CD4-positive, alpha-beta T cell treated with Interleukin-6 at 100 ng/mL for 8 hours (primary cell): Measurements from ENCODE around the gene ANKIB1.
"Not testable (repeated sequence)": the region's sequence is repeated elsewhere in the genome, so short reads cannot be mapped to it uniquely, and the experiment has no call there.

Experiments used
- DNase-seq: peaks from one replicate; pipeline ENCODE4 v3.0.0-alpha.2; 2020; ENCODE audit warnings: mixed read lengths, low spot score

Gene ANKIB1

GRCh38 chr7:92325858-92326257 lies 80.1 kb downstream of the ANKIB1 start:
- no peak for DNase-seq

DNA sequence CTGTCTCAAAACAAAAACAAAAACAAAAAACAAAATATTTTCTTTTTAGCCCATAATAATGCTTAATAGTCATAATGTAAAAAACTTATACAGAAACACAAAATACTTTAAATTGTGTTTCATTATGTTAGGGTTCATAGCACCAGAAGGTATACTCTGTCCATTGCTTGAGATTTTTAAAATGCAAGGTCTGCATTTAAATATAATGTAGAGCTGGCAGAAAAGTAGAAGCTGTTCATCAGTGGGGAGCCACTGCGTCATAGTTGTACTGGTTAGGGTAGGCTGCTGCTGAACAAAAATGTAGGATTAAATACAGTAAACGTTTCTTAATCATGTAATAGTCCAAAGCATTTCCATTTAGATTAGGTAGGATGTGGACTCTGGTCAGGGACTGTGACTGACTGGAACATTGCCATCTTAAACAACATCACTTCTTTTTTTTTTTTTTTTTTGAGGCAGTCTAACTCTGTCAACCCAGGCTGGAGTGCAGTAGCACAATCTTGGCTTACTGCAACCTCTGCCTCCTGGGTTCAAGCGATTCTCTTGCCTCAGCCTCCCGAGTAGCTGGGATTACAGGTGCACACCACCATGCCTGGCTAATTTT lies 85.2 kb downstream of the ANKIB1 start:
- no peak for DNase-seq

DNA sequence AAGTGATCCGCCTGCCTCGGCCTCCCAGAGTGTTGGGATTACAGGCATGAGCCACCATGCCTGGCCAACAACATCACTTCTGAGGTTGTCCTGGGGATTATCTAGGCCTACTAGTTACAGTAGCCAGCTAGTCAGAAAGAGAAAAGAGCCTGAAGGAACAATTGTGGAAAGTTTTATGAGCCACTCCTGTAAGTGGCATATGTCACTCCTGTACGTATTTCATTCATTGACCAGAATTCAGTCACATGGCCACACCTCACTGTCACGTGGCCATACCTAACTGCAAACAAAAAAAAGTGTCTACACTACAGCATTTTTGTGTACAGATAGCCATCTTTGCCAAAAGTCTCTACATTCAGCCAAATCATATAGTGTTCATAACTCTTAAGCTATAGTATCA lies 85.7 kb downstream of the ANKIB1 start:
- no peak for DNase-seq

GRCh38 chr7:92332782-92333181 lies 87.0 kb downstream of the ANKIB1 start:
- no peak for DNase-seq

- DNase-seq, result no peak
Observed at GRCh38 chr7:92333866-92334265, 88.1 kb downstream of the ANKIB1 start.

DNA sequence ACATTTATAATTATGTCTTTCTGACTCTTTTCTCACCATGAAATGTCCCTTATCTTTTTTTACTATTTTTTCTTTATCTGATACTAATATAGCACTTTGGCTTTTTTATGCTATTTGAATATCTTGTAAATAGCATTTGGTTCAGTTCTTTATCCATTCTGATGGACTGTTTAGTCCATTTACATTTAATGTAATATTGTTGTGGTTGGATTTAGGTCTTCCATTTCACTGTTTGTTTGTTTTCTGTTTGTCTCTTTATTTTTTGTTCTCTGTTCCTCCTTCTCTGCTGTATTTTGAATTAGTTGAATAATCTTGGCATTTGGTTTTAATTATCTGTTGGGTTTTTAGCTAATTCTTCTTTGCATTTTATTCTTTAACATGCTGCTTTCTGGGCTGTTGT lies 89.8 kb downstream of the ANKIB1 start:
- no peak for DNase-seq

GRCh38 chr7:92336662-92337340 lies 91.0 kb downstream of the ANKIB1 start:
- no peak for DNase-seq

DNA sequence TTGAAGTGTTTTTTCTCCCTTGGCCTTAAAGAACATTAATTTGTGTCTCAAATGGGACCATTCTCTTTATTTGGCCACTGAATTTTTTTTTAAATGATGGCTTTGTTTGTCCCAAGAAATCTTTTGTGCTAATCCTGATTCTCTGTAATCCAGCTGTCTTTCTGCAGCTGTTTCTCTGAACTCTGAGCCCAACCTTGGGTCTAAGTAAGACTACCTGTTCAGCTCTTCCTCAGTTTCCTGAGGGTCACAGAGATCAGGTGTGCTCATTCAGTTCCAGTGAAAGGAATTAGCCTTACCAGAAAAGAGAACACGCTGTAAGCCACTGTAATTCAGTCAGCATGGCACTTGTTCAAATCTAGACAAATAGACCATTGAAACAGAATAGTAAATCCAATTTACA lies 94.2 kb downstream of the ANKIB1 start:
- no peak for DNase-seq

DNA sequence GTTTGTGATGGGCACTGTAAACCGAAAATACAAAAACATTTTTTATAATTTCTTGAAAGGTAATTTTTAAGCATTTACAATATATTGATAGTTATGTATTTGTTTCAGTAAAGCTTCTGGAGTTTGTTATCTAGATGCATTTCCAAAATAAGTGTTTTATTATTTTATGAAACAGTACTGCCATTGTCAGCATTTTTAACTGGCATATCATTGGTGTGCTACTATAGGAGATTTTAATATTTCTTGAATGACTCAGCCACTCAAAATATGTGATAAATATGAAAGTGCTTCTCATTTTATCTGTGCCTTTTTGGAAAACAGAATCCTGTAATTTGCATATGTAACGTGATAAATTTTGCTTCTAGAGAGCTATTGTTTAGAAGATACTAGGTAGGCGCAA lies 97.9 kb downstream of the ANKIB1 start:
- no peak for DNase-seq

GRCh38 chr7:92352009-92352408 lies 106.2 kb downstream of the ANKIB1 start:
- no peak for DNase-seq

GRCh38 chr7:92354214-92354613 lies 108.4 kb downstream of the ANKIB1 start:
- DNase-seq, result no peak

GRCh38 chr7:92356406-92356805 lies 110.6 kb downstream of the ANKIB1 start:
- no peak for DNase-seq

DNA sequence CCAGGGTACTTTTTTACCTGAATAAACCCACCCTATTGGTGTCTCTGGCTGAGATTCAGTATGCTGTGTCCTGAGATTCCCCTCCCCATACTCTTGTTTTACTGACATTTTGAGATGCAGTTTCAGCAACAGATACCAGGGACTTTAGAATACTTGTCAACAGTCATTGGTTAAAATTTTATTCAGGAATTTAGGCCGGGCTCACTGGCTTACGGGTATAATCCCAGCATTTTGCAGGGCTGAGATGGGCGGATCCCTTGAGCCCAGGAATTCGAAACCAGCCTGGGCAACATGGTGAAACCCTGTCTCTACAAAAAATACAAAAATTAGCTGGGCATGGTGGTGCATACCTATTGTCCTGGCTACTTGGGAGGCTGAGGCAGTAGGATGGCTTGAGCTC lies 111.5 kb downstream of the ANKIB1 start:
- DNase-seq, result no peak

DNA sequence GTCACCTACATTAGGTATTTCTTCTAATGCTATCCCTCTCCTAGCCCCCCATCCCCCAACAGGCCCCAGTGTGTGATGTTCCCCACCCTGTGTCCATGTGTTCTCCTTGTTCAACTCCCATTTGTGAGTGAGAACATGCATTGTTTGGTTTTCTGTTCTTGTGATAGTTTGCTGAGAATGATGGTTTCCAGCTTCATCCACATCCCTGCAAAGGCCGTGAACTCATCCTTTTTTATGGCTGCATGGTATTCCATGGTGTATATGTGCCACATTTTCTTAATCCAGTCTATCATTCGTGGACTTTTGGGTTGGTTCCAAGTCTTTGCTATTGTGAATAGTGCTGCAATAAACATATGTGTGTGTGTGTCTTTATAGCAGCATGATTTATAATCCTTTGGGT lies 113.4 kb downstream of the ANKIB1 start:
- DNase-seq, result not testable (repeated sequence)

DNA sequence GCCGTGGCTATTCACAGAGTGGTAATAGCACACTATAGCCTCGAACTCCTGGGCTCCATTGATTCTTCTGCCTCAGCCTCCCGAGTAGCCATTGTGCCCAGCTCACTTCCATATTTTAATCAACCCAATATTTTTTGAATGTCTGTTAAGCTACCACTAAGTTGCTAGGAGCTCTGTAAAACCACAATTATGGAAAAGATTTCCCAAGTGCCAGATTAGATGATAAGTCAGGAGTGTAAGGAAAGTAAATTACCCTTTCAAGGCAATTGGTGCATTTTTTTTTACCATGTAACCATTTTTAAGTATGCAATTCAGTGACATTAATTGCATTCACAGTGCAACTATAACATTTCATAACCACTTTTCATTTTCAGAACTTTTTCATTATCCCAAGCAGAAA lies 114.0 kb downstream of the ANKIB1 start:
- DNase-seq, result no peak

DNA sequence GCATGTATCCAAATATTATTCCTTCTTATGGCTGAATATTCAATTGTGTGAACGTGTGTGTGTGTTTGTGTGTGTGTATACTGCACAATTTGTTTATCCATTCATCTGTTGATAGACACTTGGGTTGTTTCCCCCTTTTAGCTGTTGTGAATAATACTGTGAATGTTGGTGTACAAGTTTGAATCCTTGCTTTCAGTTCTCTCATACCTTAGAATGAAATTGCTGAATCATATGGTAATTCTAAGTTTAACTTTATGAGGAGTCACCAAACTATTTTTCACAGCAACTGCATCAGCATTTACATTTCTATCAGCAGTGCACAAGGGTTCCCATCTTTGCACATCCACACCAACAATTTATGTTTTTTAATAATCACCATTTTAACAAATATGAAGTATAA lies 114.6 kb downstream of the ANKIB1 start:
- no peak for DNase-seq

- no peak for DNase-seq
Observed at GRCh38 chr7:92362131-92362530, 116.4 kb downstream of the ANKIB1 start.

GRCh38 chr7:92366730-92367129 lies 121.0 kb downstream of the ANKIB1 start:
- DNase-seq, result no peak

DNA sequence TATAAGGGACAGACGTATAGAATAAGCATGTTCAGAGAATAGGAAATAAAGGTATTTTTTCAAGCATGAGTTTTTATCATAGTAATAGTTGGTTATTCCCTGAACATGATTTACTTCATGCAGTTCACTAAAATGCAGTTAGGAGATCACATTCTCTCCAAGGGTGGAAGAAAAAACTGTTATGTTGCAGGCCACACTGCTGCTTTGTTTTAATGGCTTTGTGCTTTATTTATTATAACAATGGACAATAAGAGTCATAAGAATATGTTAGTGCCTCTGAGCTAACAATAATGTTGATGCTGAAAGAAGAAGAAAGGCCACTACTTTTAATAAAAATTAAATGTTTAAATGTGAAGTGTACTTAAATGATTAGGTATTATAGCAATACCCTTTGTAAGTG lies 123.0 kb downstream of the ANKIB1 start:
- DNase-seq, result no peak

- DNase-seq, result no peak
Observed at GRCh38 chr7:92375013-92375412, 129.2 kb downstream of the ANKIB1 start.

GRCh38 chr7:92391071-92391470 lies 145.3 kb downstream of the ANKIB1 start:
- no peak for DNase-seq

DNA sequence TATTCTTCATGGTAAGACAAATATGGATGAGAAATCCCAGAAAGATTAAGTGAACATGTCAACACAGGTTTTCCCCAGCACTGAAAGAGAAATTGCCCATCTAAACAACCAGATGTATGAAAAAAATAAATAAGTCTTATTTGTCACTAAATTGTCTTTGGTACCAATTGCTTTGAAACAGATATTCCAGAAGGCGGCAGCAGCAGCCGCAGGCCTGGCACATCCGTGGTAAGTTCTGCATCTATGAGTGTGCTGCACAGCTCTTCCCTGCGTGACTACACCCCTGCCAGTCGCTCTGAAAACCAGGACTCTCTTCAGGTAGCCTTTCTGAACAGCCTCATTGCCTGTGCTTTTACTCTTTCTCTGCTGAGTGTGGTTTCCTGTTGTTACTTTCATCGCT lies 151.8 kb downstream of the ANKIB1 start:
- no peak for DNase-seq

- DNase-seq, result no peak
Observed at GRCh38 chr7:92400013-92400412, 154.2 kb downstream of the ANKIB1 start.
